Peyer's patch (tissue), 4 donors: ENCODE results near the gene MANBA.

Experiments used
- CTCF ChIP-seq, 6 experiments: fragments of 450-650 bp in 4 of 6; fragments of 200-600 bp in 2 of 6; sonication (generic) in 1 of 6; IDR thresholded peaks; one replicate each; pipeline ENCODE4 v1.5.1; 2017 to 2019; ENCODE audit warnings: antibody characterized with exemption in 6 of 6, mild to moderate bottlenecking in 3 of 6, moderate library complexity in 1 of 6
- POLR2A ChIP-seq, 2 donors: fragments of 450-650 bp; IDR thresholded peaks; one replicate each; pipeline ENCODE4 v1.5.1; 2017; ENCODE audit warnings: antibody characterized with exemption in 2 of 2, mild to moderate bottlenecking in 2 of 2, moderate library complexity in 2 of 2

GRCh38 chr4:102808009-102808408 is 47.2 kb upstream of the MANBA start:
- TF ChIP-seq CTCF (IDR thresholded peaks at IDR 0.05) = no peak
- TF ChIP-seq POLR2A (IDR thresholded peaks at IDR 0.05) = no peak
